H54 (cell line): ENCODE data around the gene TXNDC15.
"Not testable (repeated sequence)": the region's sequence is repeated elsewhere in the genome, so short reads cannot be mapped to it uniquely, and the experiment has no call there.

Experiments
- DNase-seq: peaks from one replicate; pipeline ENCODE4 v3.0.0; 2011; ENCODE audit warnings: low spot score, mixed read lengths; ENCODE audit not compliant: insufficient read length
- FAIRE-seq: peaks from 3 replicates; lab custom pipeline; 2011; peaks lifted over from hg19 to GRCh38; lab: Jason Lieb, UNC
- POLR2A ChIP-seq: IDR thresholded peaks from 2 replicates; pipeline ENCODE4 v1.6.1; 2011; ENCODE audit warnings: low read depth, mild to moderate bottlenecking, low read length

The TXNDC15 gene

GRCh38 chr5:134893748-134894505 is 19.8 kb downstream of the TXNDC15 start:
- no peak for FAIRE-seq
- no peak for DNase-seq
- no peak for TF ChIP-seq POLR2A

- DNase-seq, result no peak
- TF ChIP-seq POLR2A, result no peak
- FAIRE-seq, result no peak
Measured at GRCh38 chr5:134902071-134902801, 28.1 kb downstream of the TXNDC15 start.

- FAIRE-seq (no peak), DNase-seq (peak; percentile 92)
- peak; percentile 62 for TF ChIP-seq POLR2A
Measured at GRCh38 chr5:134904610-134905245, 30.6 kb downstream of the TXNDC15 start, which contains the start of gene PCBD2. Gene PCBD2 (plus strand): TSS chr5:134905131. CDS start chr5:134905140, 9 bp downstream.

GRCh38 chr5:134905246-134905996 is 31.2 kb downstream of the TXNDC15 start:
- FAIRE-seq, result no peak
- peak; percentile 43 for DNase-seq

GRCh38 chr5:134906811-134907210 is 32.6 kb downstream of the TXNDC15 start:
- TF ChIP-seq POLR2A, result no peak
- DNase-seq (no peak), FAIRE-seq (no peak)

More at GRCh38 chr5:134905246-134905996, 31.2 kb downstream of the TXNDC15 start:
- TF ChIP-seq POLR2A, result no peak

GRCh38 chr5:134910752-134911151 is 36.6 kb downstream of the TXNDC15 start:
- not testable (repeated sequence) for DNase-seq, FAIRE-seq

- TF ChIP-seq POLR2A, result no peak
- DNase-seq (no peak), FAIRE-seq (no peak)
Measured at GRCh38 chr5:134911285-134912206, 37.4 kb downstream of the TXNDC15 start.

- DNase-seq (no peak), FAIRE-seq (no peak)
- no peak for TF ChIP-seq POLR2A
Measured at GRCh38 chr5:134913254-134913653, 39.1 kb downstream of the TXNDC15 start.

GRCh38 chr5:134913795-134914194 is 39.6 kb downstream of the TXNDC15 start:
- FAIRE-seq, result no peak
- no peak for DNase-seq
- TF ChIP-seq POLR2A, result no peak

- no peak for DNase-seq
- TF ChIP-seq POLR2A, result no peak
- FAIRE-seq, result no peak
Measured at GRCh38 chr5:134917070-134917815, 43.1 kb downstream of the TXNDC15 start.

GRCh38 chr5:134918861-134919260 is 44.7 kb downstream of the TXNDC15 start:
- DNase-seq (no peak), FAIRE-seq (no peak)
- TF ChIP-seq POLR2A, result no peak

GRCh38 chr5:134920848-134921575 is 46.8 kb downstream of the TXNDC15 start:
- TF ChIP-seq POLR2A, result no peak
- DNase-seq (no peak), FAIRE-seq (no peak)
